ENCODE results near the gene CIT.

Gene CIT

GRCh38 chr12:119857041-119857591, 20.0 kb downstream of the CIT start:
- DNase-seq (ENCODE audit: insufficient read length, low spot score) = no peak
- no peak for FAIRE-seq

- DNase-seq (ENCODE audit: insufficient read length, low spot score) (no peak), FAIRE-seq (no peak)
Observed at GRCh38 chr12:119850330-119850729, 26.8 kb downstream of the CIT start.

- DNase-seq (ENCODE audit: insufficient read length, low spot score) (no peak), FAIRE-seq (no peak)
Observed at GRCh38 chr12:119843100-119843499, 34.0 kb downstream of the CIT start.

- FAIRE-seq (no peak), DNase-seq (ENCODE audit: insufficient read length, low spot score) (no peak)
Observed at GRCh38 chr12:119842380-119842779, 34.7 kb downstream of the CIT start.

GRCh38 chr12:119841433-119842210, 35.5 kb downstream of the CIT start:
- no peak for DNase-seq (ENCODE audit: insufficient read length, low spot score)
- no peak for FAIRE-seq

GRCh38 chr12:119840582-119840981, 36.5 kb downstream of the CIT start:
- FAIRE-seq (no peak), DNase-seq (ENCODE audit: insufficient read length, low spot score) (no peak)

GRCh38 chr12:119840168-119840567, 37.0 kb downstream of the CIT start:
- no peak for DNase-seq (ENCODE audit: insufficient read length, low spot score)

GRCh38 chr12:119838826-119839600, 38.1 kb downstream of the CIT start:
- DNase-seq (ENCODE audit: insufficient read length, low spot score) (no peak), FAIRE-seq (no peak)

More at GRCh38 chr12:119840168-119840567, 37.0 kb downstream of the CIT start:
- FAIRE-seq = no peak

GRCh38 chr12:119836781-119837180, 40.3 kb downstream of the CIT start:
- DNase-seq (ENCODE audit: insufficient read length, low spot score) = no peak
- FAIRE-seq = no peak

GRCh38 chr12:119835068-119835467, 42.1 kb downstream of the CIT start:
- FAIRE-seq (no peak), DNase-seq (ENCODE audit: insufficient read length, low spot score) (no peak)

GRCh38 chr12:119829439-119829838, 47.7 kb downstream of the CIT start:
- DNase-seq (ENCODE audit: insufficient read length, low spot score) (no peak), FAIRE-seq (no peak)

- no peak for FAIRE-seq
- DNase-seq (ENCODE audit: insufficient read length, low spot score) = no peak
Observed at GRCh38 chr12:119828300-119828699, 48.8 kb downstream of the CIT start.

- FAIRE-seq = peak; percentile 26
- no peak for DNase-seq (ENCODE audit: insufficient read length, low spot score)
Observed at GRCh38 chr12:119827760-119828159, 49.4 kb downstream of the CIT start.

GRCh38 chr12:119826661-119827445, 50.3 kb downstream of the CIT start:
- no peak for DNase-seq (ENCODE audit: insufficient read length, low spot score)
- FAIRE-seq = no peak

- FAIRE-seq (no peak), DNase-seq (ENCODE audit: insufficient read length, low spot score) (no peak)
Observed at GRCh38 chr12:119825262-119825661, 51.9 kb downstream of the CIT start.

- DNase-seq (ENCODE audit: insufficient read length, low spot score) (no peak), FAIRE-seq (no peak)
Observed at GRCh38 chr12:119822046-119822445, 55.1 kb downstream of the CIT start.

- DNase-seq (ENCODE audit: insufficient read length, low spot score) (no peak), FAIRE-seq (no peak)
Observed at GRCh38 chr12:119819322-119819721, 57.8 kb downstream of the CIT start.

GRCh38 chr12:119817546-119818343, 59.4 kb downstream of the CIT start:
- FAIRE-seq (no peak), DNase-seq (ENCODE audit: insufficient read length, low spot score) (no peak)

- FAIRE-seq = peak; percentile 64
- DNase-seq (ENCODE audit: insufficient read length, low spot score) = no peak
Observed at GRCh38 chr12:119809023-119809422, 68.1 kb downstream of the CIT start.

- DNase-seq (ENCODE audit: insufficient read length, low spot score) (no peak), FAIRE-seq (no peak)
Observed at GRCh38 chr12:119808441-119808840, 68.7 kb downstream of the CIT start.

Measured in GM19239 (cell line).